Stimulated activated CD4-positive, alpha-beta T cell treated with anti-CD3 and anti-CD28 coated beads, Interleukin-4, amount 100 ng/mL, for 1 hour (primary cell): ENCODE measurements around the gene AGAP3.

Experiments used
- DNase-seq: peaks from one replicate; pipeline ENCODE4 v3.0.0-alpha.2; 2020

Gene AGAP3

GRCh38 chr7:151125470-151125845, 39.2 kb downstream of the AGAP3 start:
- DNase-seq: no peak

GRCh38 chr7:151125846-151126481, 39.7 kb downstream of the AGAP3 start:
- no peak for DNase-seq

- DNase-seq: no peak
Measured at GRCh38 chr7:151126491-151127137, 40.3 kb downstream of the AGAP3 start.

GRCh38 chr7:151128144-151128543, 41.9 kb downstream of the AGAP3 start:
- no peak for DNase-seq

- no peak for DNase-seq
Measured at GRCh38 chr7:151128716-151129115, 42.4 kb downstream of the AGAP3 start.

GRCh38 chr7:151129117-151129959, 43.1 kb downstream of the AGAP3 start:
- DNase-seq: no peak

- no peak for DNase-seq
Measured at GRCh38 chr7:151129960-151130591, 43.8 kb downstream of the AGAP3 start.

- DNase-seq: no peak
Measured at GRCh38 chr7:151130741-151131157, 44.5 kb downstream of the AGAP3 start.

GRCh38 chr7:151131224-151131591, 44.9 kb downstream of the AGAP3 start:
- no peak for DNase-seq

- no peak for DNase-seq
Measured at GRCh38 chr7:151131592-151132293, 45.5 kb downstream of the AGAP3 start.

- no peak for DNase-seq
Measured at GRCh38 chr7:151132461-151133205, 46.4 kb downstream of the AGAP3 start.

- no peak for DNase-seq
Measured at GRCh38 chr7:151133266-151133985, 47.2 kb downstream of the AGAP3 start.

GRCh38 chr7:151133986-151134742, 47.9 kb downstream of the AGAP3 start:
- no peak for DNase-seq

GRCh38 chr7:151134743-151135524, 48.7 kb downstream of the AGAP3 start:
- DNase-seq: no peak

- no peak for DNase-seq
Measured at GRCh38 chr7:151135525-151135845, 49.2 kb downstream of the AGAP3 start.

- no peak for DNase-seq
Measured at GRCh38 chr7:151135866-151136843, 49.9 kb downstream of the AGAP3 start.

- no peak for DNase-seq
Measured at GRCh38 chr7:151137076-151137675, 50.9 kb downstream of the AGAP3 start.

GRCh38 chr7:151137791-151138152, 51.5 kb downstream of the AGAP3 start:
- DNase-seq: no peak
